ENCODE measurements around the gene ADO. TPM values are rescaled to one million over a fixed set of nuclear protein-coding genes. Genes with fewer than 3 reads are reported as not detected.

The ADO gene
- total and polyA plus RNA-seq, 9 of the 15 experiments (the other 6 are each of a cell fraction or from before 2014, with no cell fraction given), result 3.0 to 20.0 (median 16.1) TPM

- no TSS peak for BruUV-seq (replicated peaks)
Observed at GRCh38 chr10:62772186-62772974, 32.1 kb upstream of the ADO start.

More at GRCh38 chr10:62772186-62772974, 32.1 kb upstream of the ADO start:
- in situ Hi-C loops (cut with MboI) (no loop called here), intact Hi-C loops (cut with micrococcal nuclease) (no loop called here)
- DNase-seq (ENCODE audit: extremely low read depth in 1 of 4, low spot score in 3 of 4), result no peak
- Histone ChIP-seq H3K4me3 (no peak overlapping the region), H3K36me3 (ENCODE audit: control insufficient read depth, insufficient read depth, low read length) (no peaks in the 10 kb centered on the region), H3K27ac (ENCODE audit: extremely low read depth, low read depth, low read length) (no peak overlapping the region), H3K9me3 (replicated peaks; ENCODE audit: control insufficient read depth, insufficient read depth, low read depth, low read length) (no peaks in the 10 kb centered on the region), H3K9me1 (ENCODE audit: control insufficient read depth, insufficient read depth, low read length) (no peaks in the 10 kb centered on the region), H2AFZ (ENCODE audit: low read depth, low read length) (no peak overlapping the region), H3K27me3 (ENCODE audit: control insufficient read depth in 2 of 2, insufficient read depth in 2 of 2, low read length in 2 of 2) (peaks cover 0 to 6% of the 10 kb centered on the region in 2 experiments; a peak in 2 of 5 replicates), H4K20me1 (replicated peaks; ENCODE audit: control insufficient read depth, insufficient read depth, low read length) (no peaks in the 10 kb centered on the region), H3K4me1 (replicated peaks in 1 of 2; ENCODE audit: control insufficient read depth in 2 of 2, insufficient read depth in 2 of 2, low read length in 2 of 2) (no peaks in the 10 kb centered on the region; a peak in 1 of 5 replicates), H3K79me2 (ENCODE audit: control insufficient read depth, insufficient read depth, low read length) (no peaks in the 10 kb centered on the region), H3K9ac (ENCODE audit: insufficient read depth in 1 of 2, low read depth in 2 of 2, low read length in 2 of 2) (no peak overlapping the region), H3K4me2 (ENCODE audit: insufficient read depth, low read length) (no peak overlapping the region)
- WGBS (ENCODE audit: insufficient coverage, low coverage, missing lambda C conversion rate), result under 1% methylated on average over 7 of the region's 7 CpGs
- CTCF ChIA-PET (ENCODE audit: low intra/inter-chr PET ratio), result no interaction called here
- no peak for ATAC-seq
- FAIRE-seq, result no peak
- POLR2A ChIA-PET, result interaction anchor here (0.7 to 1.5 kb wide), 3 partner anchors 11 to 904 kb away, joined by 3 to 4 read pairs (median 3); no protein-coding TSS in a partner anchor
- TF ChIP-seq GTF2A2 (tag; IDR thresholded peaks at IDR 0.05) (no peak), RCOR1 (IDR thresholded peaks at IDR 0.05; ENCODE audit: borderline replicate concordance in 1 of 2, low read depth in 2 of 2, low read length in 2 of 2) (no peak), KDM2B (CRISPR knock-in tag; IDR thresholded peaks at IDR 0.05) (no peak), E2F8 (IDR thresholded peaks at IDR 0.05; ENCODE audit: low read depth, partially characterized antibody) (no peak), FOS (IDR thresholded peaks at IDR 0.05; ENCODE audit: extremely low read depth, insufficient read length) (no peak), CBX1 (IDR thresholded peaks at IDR 0.05; ENCODE audit: low read depth) (no peak), TAF7 (tag; IDR thresholded peaks at IDR 0.05) (no peak), ZNF354B (CRISPR knock-in tag; IDR thresholded peaks at IDR 0.05) (no peak), NFE2 (IDR thresholded peaks at IDR 0.05; ENCODE audit: low read depth) (no peak), GABPB2 (CRISPR knock-in tag; conservative IDR thresholded peaks at IDR 0.05) (no peak), NFIC (IDR thresholded peaks at IDR 0.05) (no peak), NR2F6 (CRISPR knock-in tag; IDR thresholded peaks at IDR 0.05) (no peak), RUNX1 (IDR thresholded peaks at IDR 0.05; ENCODE audit: low read depth) (no peak), SAFB (IDR thresholded peaks at IDR 0.05; ENCODE audit: borderline replicate concordance, low read depth, low read length) (no peak), SAP30 (IDR thresholded peaks at IDR 0.05; ENCODE audit: borderline replicate concordance, insufficient read depth, low read depth, low read length, poor library complexity, severe bottlenecking) (no peak), CBFA2T3 (IDR thresholded peaks at IDR 0.05) (no peak)
- TF ChIP-seq, protein P1, sequence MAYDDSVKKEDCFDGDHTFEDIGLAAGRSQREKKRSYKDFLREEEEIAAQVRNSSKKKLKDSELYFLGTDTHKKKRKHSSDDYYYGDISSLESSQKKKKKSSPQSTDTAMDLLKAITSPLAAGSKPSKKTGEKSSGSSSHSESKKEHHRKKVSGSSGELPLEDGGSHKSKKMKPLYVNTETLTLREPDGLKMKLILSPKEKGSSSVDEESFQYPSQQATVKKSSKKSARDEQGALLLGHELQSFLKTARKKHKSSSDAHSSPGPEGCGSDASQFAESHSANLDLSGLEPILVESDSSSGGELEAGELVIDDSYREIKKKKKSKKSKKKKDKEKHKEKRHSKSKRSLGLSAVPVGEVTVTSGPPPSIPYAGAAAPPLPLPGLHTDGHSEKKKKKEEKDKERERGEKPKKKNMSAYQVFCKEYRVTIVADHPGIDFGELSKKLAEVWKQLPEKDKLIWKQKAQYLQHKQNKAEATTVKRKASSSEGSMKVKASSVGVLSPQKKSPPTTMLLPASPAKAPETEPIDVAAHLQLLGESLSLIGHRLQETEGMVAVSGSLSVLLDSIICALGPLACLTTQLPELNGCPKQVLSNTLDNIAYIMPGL (CRISPR knock-in tag; IDR thresholded peaks at IDR 0.05), result no peak

All from K562 (cell line).